Karpas-422 (cell line): ENCODE data around the gene ROR2. TPM values are rescaled to one million over a fixed set of nuclear protein-coding genes. Genes with fewer than 3 reads are reported as not detected.
"Not testable (repeated sequence)": the region's sequence is repeated elsewhere in the genome, so short reads cannot be mapped to it uniquely, and the experiment has no call there.

Experiments used
- DNase-seq: peaks from one replicate; pipeline ENCODE4 v3.0.0-alpha.2; 2015
- H2AFZ ChIP-seq: fragments of 200-600 bp; sonication (generic); 2 replicates; pipeline ENCODE4 v1.6.1; 2014; ENCODE audit warnings: antibody characterized with exemption, low read length, mixed read lengths
- H3K27ac ChIP-seq: fragments of 200-600 bp; sonication (generic); 2 replicates; pipeline ENCODE4 v1.5.1; 2014; ENCODE audit warnings: mild to moderate bottlenecking, low read length, moderate library complexity
- H3K27me3 ChIP-seq: fragments of 200-600 bp; sonication (generic); 2 replicates; pipeline ENCODE4 v1.6.1; 2014; ENCODE audit warnings: low read length, mixed read lengths
- H3K36me3 ChIP-seq: fragments of 200-600 bp; sonication (generic); 2 replicates; pipeline ENCODE4 v1.6.1; 2014; ENCODE audit warnings: low read length, mixed read lengths; ENCODE audit not compliant: insufficient read depth
- H3K4me1 ChIP-seq: fragments of 200-600 bp; sonication (generic); 2 replicates; pipeline ENCODE4 v1.6.1; 2014; ENCODE audit warnings: mild to moderate bottlenecking, low read length, mixed read lengths
- H3K4me2 ChIP-seq: fragments of 200-600 bp; sonication (generic); 2 replicates; pipeline ENCODE4 v1.6.1; 2014; ENCODE audit warnings: low read length, low read depth, mild to moderate bottlenecking; ENCODE audit not compliant: poor library complexity, severe bottlenecking
- H3K4me3 ChIP-seq: fragments of 200-600 bp; sonication (generic); 2 replicates; pipeline ENCODE4 v1.5.1; 2014; ENCODE audit warnings: mild to moderate bottlenecking, antibody characterized with exemption, low read length, mixed read lengths
- H3K79me2 ChIP-seq: fragments of 200-600 bp; sonication (generic); 2 replicates; pipeline ENCODE4 v1.6.1; 2014; ENCODE audit warnings: mild to moderate bottlenecking, low read length, mixed read lengths
- H3K9ac ChIP-seq: fragments of 200-600 bp; sonication (generic); 2 replicates; pipeline ENCODE4 v1.6.0; 2014; ENCODE audit warnings: low read length
- H3K9me2 ChIP-seq: fragments of 200-600 bp; sonication (generic), shearing (Covaris generic); replicated peaks from 2 replicates; pipeline ENCODE4 v1.6.0; 2014; ENCODE audit warnings: mild to moderate bottlenecking, low read length, moderate library complexity; ENCODE audit not compliant: insufficient read depth
- H3K9me3 ChIP-seq: fragments of 300-700, 200-600 bp; sonication (generic); 2 replicates; pipeline ENCODE4 v1.6.1; 2014; ENCODE audit warnings: low read length, mixed read lengths
- H4K20me1 ChIP-seq: fragments of 200-600 bp; sonication (generic); 2 replicates; pipeline ENCODE4 v1.6.1; 2014; ENCODE audit warnings: mild to moderate bottlenecking, antibody characterized with exemption, low read length, low read depth; ENCODE audit not compliant: insufficient read depth
- total RNA-seq: library from RNA; depleted of rRNA; stranded (reverse); fragments of >200 nt; shearing (Covaris generic); gene quantifications from 2 replicates; pipeline ENCODE4 v1.2.3, GENCODE V29; 2014; ENCODE audit warnings: low replicate concordance

Gene ROR2
- total RNA-seq, 1 experiment from 2014 or later = not detected

- no peak overlapping the region for H2AFZ ChIP-seq
- no peak overlapping the region for H3K4me2 ChIP-seq
- H4K20me1 ChIP-seq = no peaks in the 10 kb centered on the region
- no peaks in the 10 kb centered on the region for H3K27me3 ChIP-seq
- no peaks in the 10 kb centered on the region for H3K36me3 ChIP-seq
- no peaks in the 10 kb centered on the region for H3K4me1 ChIP-seq
- no peaks in the 10 kb centered on the region for H3K9me2 ChIP-seq
- no peak overlapping the region for H3K27ac ChIP-seq
- no peak for DNase-seq
- H3K9me3 ChIP-seq = no peaks in the 10 kb centered on the region
- H3K9ac ChIP-seq = no peak overlapping the region
- no peaks in the 10 kb centered on the region for H3K79me2 ChIP-seq
- H3K4me3 ChIP-seq = no peak overlapping the region
Measured at GRCh38 chr9:91914404-91914803, 35.6 kb downstream of the ROR2 start.

GRCh38 chr9:91913986-91914385, 36.0 kb downstream of the ROR2 start:
- H3K4me2 ChIP-seq = no peak overlapping the region
- H3K9ac ChIP-seq = no peak overlapping the region
- H2AFZ ChIP-seq = no peak overlapping the region

GRCh38 chr9:91913096-91913495, 36.9 kb downstream of the ROR2 start:
- no peaks in the 10 kb centered on the region for H3K9me2 ChIP-seq
- no peak overlapping the region for H3K4me2 ChIP-seq
- H3K4me1 ChIP-seq = no peaks in the 10 kb centered on the region
- H3K79me2 ChIP-seq = no peaks in the 10 kb centered on the region
- no peak overlapping the region for H2AFZ ChIP-seq
- no peaks in the 10 kb centered on the region for H3K36me3 ChIP-seq
- H3K27me3 ChIP-seq = no peaks in the 10 kb centered on the region
- H4K20me1 ChIP-seq = no peaks in the 10 kb centered on the region
- DNase-seq = no peak
- H3K27ac ChIP-seq = no peak overlapping the region
- H3K4me3 ChIP-seq = no peak overlapping the region
- no peaks in the 10 kb centered on the region for H3K9me3 ChIP-seq
- H3K9ac ChIP-seq = no peak overlapping the region

More at GRCh38 chr9:91913986-91914385, 36.0 kb downstream of the ROR2 start:
- Histone ChIP-seq H3K9me2 (no peaks in the 10 kb centered on the region), H3K36me3 (no peaks in the 10 kb centered on the region), H3K27ac (no peak overlapping the region), H3K4me3 (no peak overlapping the region), H3K79me2 (no peaks in the 10 kb centered on the region), H4K20me1 (no peaks in the 10 kb centered on the region), H3K27me3 (no peaks in the 10 kb centered on the region), H3K9me3 (no peaks in the 10 kb centered on the region), H3K4me1 (no peaks in the 10 kb centered on the region)
- no peak for DNase-seq

DNA sequence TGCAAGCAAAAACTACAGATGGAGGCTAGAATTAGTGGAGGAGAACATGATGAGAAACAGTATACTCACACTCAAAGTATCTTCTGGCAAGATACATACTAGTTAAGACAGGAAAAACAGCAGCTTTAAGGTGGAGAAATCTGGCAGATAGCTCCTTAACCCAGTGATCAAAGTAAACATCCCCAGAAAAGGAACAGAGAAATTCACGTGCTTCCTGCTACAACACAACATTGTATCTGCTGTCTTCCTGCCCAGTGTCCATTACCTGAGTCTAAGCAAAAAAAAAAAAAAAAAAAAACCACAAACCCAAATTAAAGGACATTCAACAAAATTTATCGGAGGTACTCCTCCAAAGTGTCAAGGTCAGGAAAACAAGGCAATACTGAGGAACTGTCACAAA, 38.4 kb downstream of the ROR2 start:
- Histone ChIP-seq H3K9me3 (no peaks in the 10 kb centered on the region), H3K4me1 (no peaks in the 10 kb centered on the region), H3K27me3 (no peaks in the 10 kb centered on the region), H3K9me2 (no peaks in the 10 kb centered on the region), H3K36me3 (no peaks in the 10 kb centered on the region), H3K4me2 (no peak overlapping the region), H3K79me2 (no peaks in the 10 kb centered on the region), H3K4me3 (no peak overlapping the region), H2AFZ (no peak overlapping the region), H4K20me1 (no peaks in the 10 kb centered on the region), H3K9ac (no peak overlapping the region), H3K27ac (no peak overlapping the region)
- no peak for DNase-seq

GRCh38 chr9:91909256-91909655, 40.8 kb downstream of the ROR2 start:
- not testable (repeated sequence) for H3K9me3 ChIP-seq, H3K9me2 ChIP-seq, DNase-seq, H4K20me1 ChIP-seq, H3K27me3 ChIP-seq, H3K9ac ChIP-seq, H3K4me1 ChIP-seq, H2AFZ ChIP-seq, H3K27ac ChIP-seq, H3K36me3 ChIP-seq, H3K4me2 ChIP-seq, H3K4me3 ChIP-seq, H3K79me2 ChIP-seq

DNA sequence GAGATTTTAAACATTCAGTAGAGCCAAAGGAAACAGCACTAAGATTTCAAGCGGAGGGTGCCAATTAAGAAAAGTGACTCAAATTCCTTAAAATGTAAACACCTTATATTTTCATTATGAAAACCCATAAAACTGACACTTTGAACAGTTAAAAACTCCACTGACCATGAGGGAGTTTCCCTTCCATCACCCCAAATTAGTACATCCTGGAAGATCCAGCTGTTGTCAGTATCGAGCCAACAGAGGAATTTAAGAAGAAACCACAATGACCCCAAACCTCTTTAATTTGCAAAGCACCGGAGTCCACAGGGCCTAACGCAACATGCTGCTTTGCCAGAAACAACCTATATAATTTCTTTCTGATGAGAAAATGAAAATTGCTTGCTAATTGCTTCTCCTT, 41.3 kb downstream of the ROR2 start:
- H3K4me3 ChIP-seq = no peak overlapping the region
- no peaks in the 10 kb centered on the region for H3K9me2 ChIP-seq
- H3K4me2 ChIP-seq = no peak overlapping the region
- no peaks in the 10 kb centered on the region for H3K36me3 ChIP-seq
- DNase-seq = no peak
- H4K20me1 ChIP-seq = no peaks in the 10 kb centered on the region
- no peak overlapping the region for H3K27ac ChIP-seq
- no peaks in the 10 kb centered on the region for H3K79me2 ChIP-seq
- H2AFZ ChIP-seq = no peak overlapping the region
- no peak overlapping the region for H3K9ac ChIP-seq
- H3K9me3 ChIP-seq = no peaks in the 10 kb centered on the region
- no peaks in the 10 kb centered on the region for H3K27me3 ChIP-seq
- H3K4me1 ChIP-seq = no peaks in the 10 kb centered on the region

DNA sequence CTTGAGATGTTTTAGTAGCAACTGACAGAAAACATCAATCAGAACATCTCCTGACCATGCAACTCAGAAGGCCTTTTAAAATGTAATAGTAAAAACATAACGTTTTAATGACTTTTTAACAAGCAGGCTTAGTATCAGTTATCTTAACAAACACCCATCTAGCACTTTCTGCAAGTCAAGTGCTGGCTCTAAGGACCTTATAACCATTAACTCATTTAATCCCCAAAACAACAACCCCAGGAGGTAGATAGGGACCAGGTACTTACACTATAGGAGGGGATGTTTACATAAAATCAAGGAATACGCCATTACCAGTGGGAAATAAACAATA, 41.8 kb downstream of the ROR2 start:
- H3K4me3 ChIP-seq = no peak overlapping the region
- H3K36me3 ChIP-seq = no peaks in the 10 kb centered on the region
- no peaks in the 10 kb centered on the region for H3K4me1 ChIP-seq
- no peaks in the 10 kb centered on the region for H3K9me2 ChIP-seq
- H2AFZ ChIP-seq = no peak overlapping the region
- no peak overlapping the region for H3K9ac ChIP-seq
- H4K20me1 ChIP-seq = no peaks in the 10 kb centered on the region
- no peaks in the 10 kb centered on the region for H3K9me3 ChIP-seq
- no peak for DNase-seq
- no peak overlapping the region for H3K4me2 ChIP-seq
- no peaks in the 10 kb centered on the region for H3K79me2 ChIP-seq
- H3K27me3 ChIP-seq = no peaks in the 10 kb centered on the region
- no peak overlapping the region for H3K27ac ChIP-seq

DNA sequence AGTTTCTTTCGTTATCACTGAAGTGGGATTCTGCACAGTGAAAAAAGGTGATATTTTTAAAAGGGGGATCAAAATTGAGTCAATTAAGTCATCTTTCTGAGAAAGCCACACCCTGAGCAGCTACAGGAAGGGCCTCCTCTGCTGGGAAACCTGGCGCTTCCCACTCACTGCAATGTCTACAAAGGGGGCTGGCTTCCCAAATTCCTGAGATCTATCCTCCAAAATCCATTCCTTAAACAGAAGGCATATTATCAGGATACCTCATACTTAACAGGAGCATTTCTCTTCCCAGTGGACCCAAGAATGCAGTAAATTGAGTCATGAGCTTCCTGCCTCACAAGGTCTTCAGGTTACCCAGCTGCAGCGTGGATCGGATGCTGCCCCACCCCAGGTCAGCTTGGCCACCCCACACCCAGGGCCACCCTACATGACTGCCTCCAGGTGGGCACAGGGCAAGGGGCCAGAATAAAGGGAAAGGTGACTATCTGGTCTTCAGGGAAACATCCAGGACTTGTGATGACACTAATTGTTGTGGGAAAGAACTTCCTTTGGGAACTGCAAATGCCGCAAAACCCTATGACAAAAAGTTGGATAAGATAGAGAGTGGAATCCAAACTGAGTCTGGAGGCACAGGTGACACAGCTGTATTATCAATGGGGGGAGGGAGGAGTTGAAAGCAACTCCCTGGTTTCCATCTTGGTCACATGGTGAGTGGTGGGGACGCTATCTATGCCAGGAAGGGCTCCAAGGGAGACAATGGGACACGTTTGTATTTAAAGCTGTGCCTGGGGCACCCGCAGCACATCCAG, 42.3 kb downstream of the ROR2 start:
- Histone ChIP-seq H3K27ac (no peak overlapping the region), H3K4me1 (no peaks in the 10 kb centered on the region), H3K9ac (no peak overlapping the region), H4K20me1 (no peaks in the 10 kb centered on the region), H3K79me2 (no peaks in the 10 kb centered on the region), H3K36me3 (no peaks in the 10 kb centered on the region), H3K4me2 (no peak overlapping the region), H3K4me3 (no peak overlapping the region), H3K27me3 (no peaks in the 10 kb centered on the region), H3K9me3 (no peaks in the 10 kb centered on the region), H2AFZ (no peak overlapping the region), H3K9me2 (no peaks in the 10 kb centered on the region)
- no peak for DNase-seq
